ENCODE measurements around the gene WT1.
"Not testable (repeated sequence)": the region's sequence is repeated elsewhere in the genome, so short reads cannot be mapped to it uniquely, and the experiment has no call there.

The WT1 gene

GRCh38 chr11:32435511-32435941, at the start of gene WT1:
Gene WT1 (minus strand): TSS chr11:32435539.
- no peak for DNase-seq

GRCh38 chr11:32479291-32479690, 44.0 kb upstream of the WT1 start:
- DNase-seq: no peak

GRCh38 chr11:32478277-32478731, 43.0 kb upstream of the WT1 start:
- DNase-seq: no peak

GRCh38 chr11:32473282-32473909, 38.1 kb upstream of the WT1 start:
- DNase-seq: no peak

GRCh38 chr11:32472226-32472625, 36.9 kb upstream of the WT1 start:
- DNase-seq: no peak

GRCh38 chr11:32471544-32471943, 36.2 kb upstream of the WT1 start:
- not testable (repeated sequence) for DNase-seq

- DNase-seq: no peak
These were observed 34.5 kb upstream of the WT1 start for GRCh38 chr11:32469791-32470190.

- DNase-seq: no peak
These were observed 31.1 kb upstream of the WT1 start for GRCh38 chr11:32466279-32466915.

GRCh38 chr11:32464078-32464477, 28.7 kb upstream of the WT1 start:
- no peak for DNase-seq

- DNase-seq: no peak
These were observed 26.8 kb upstream of the WT1 start for GRCh38 chr11:32462011-32462690.

- DNase-seq: no peak
These were observed 21.5 kb upstream of the WT1 start for GRCh38 chr11:32456864-32457263.

- DNase-seq: no peak
These were observed 19.7 kb upstream of the WT1 start for GRCh38 chr11:32454993-32455392.

- no peak for DNase-seq
These were observed 16.5 kb upstream of the WT1 start for GRCh38 chr11:32451808-32452207.

GRCh38 chr11:32450372-32450771, 15.0 kb upstream of the WT1 start:
- no peak for DNase-seq

- no peak for DNase-seq
These were observed 12.9 kb upstream of the WT1 start for GRCh38 chr11:32448232-32448631.

- no peak for DNase-seq
These were observed 11.9 kb upstream of the WT1 start for GRCh38 chr11:32447252-32447651.

- DNase-seq: no peak
These were observed 10.9 kb upstream of the WT1 start for GRCh38 chr11:32446227-32446626.

- no peak for DNase-seq
These were observed 8.8 kb upstream of the WT1 start for GRCh38 chr11:32444186-32444585.

- no peak for DNase-seq
These were observed 5.6 kb upstream of the WT1 start for GRCh38 chr11:32440916-32441315.

GRCh38 chr11:32440312-32440908, 5.1 kb upstream of the WT1 start:
- no peak for DNase-seq

- DNase-seq: no peak
These were observed 4.3 kb upstream of the WT1 start for GRCh38 chr11:32439501-32440210.

GRCh38 chr11:32438866-32439489, 3.6 kb upstream of the WT1 start:
- DNase-seq: no peak
